Measurements from ENCODE around the gene ZNF630. TPM values are rescaled to one million over a fixed set of nuclear protein-coding genes. Genes with fewer than 3 reads are reported as not detected.
A peak's percentile ranks its signal among the peaks of the same experiment; 100 is the strongest.

The ZNF630 gene
- total RNA-seq, 1 donor from 2014 or later: 0.75 TPM

- H3K4me3 ChIP-seq (ENCODE audit: low read depth, low read length): no peak overlapping the region
- H3K27me3 ChIP-seq (ENCODE audit: control insufficient read depth, insufficient read depth, low read length): no peaks in the 10 kb centered on the region
- TF ChIP-seq, protein P1, sequence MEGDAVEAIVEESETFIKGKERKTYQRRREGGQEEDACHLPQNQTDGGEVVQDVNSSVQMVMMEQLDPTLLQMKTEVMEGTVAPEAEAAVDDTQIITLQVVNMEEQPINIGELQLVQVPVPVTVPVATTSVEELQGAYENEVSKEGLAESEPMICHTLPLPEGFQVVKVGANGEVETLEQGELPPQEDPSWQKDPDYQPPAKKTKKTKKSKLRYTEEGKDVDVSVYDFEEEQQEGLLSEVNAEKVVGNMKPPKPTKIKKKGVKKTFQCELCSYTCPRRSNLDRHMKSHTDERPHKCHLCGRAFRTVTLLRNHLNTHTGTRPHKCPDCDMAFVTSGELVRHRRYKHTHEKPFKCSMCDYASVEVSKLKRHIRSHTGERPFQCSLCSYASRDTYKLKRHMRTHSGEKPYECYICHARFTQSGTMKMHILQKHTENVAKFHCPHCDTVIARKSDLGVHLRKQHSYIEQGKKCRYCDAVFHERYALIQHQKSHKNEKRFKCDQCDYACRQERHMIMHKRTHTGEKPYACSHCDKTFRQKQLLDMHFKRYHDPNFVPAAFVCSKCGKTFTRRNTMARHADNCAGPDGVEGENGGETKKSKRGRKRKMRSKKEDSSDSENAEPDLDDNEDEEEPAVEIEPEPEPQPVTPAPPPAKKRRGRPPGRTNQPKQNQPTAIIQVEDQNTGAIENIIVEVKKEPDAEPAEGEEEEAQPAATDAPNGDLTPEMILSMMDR (IDR thresholded peaks at IDR 0.05; ENCODE audit: insufficient read depth, low read length, poor library complexity, severe bottlenecking): no peak
- H3K36me3 ChIP-seq (ENCODE audit: control insufficient read depth, insufficient read depth, low read length): no peaks in the 10 kb centered on the region
- DNase-seq (ENCODE audit: low read depth): no peak
Measured at GRCh38 chrX:48086082-48086481, 14.6 kb upstream of the ZNF630 start.

GRCh38 chrX:48083706-48084105, 12.3 kb upstream of the ZNF630 start:
- H3K27me3 ChIP-seq (ENCODE audit: control insufficient read depth, insufficient read depth, low read length): no peaks in the 10 kb centered on the region
- H3K4me3 ChIP-seq (ENCODE audit: low read depth, low read length): no peak overlapping the region
- no peak for DNase-seq (ENCODE audit: low read depth)
- TF ChIP-seq, protein P1 (IDR thresholded peaks at IDR 0.05; ENCODE audit: insufficient read depth, low read length, poor library complexity, severe bottlenecking): no peak
- H3K36me3 ChIP-seq (ENCODE audit: control insufficient read depth, insufficient read depth, low read length): no peaks in the 10 kb centered on the region

- DNase-seq (ENCODE audit: low read depth): no peak
- no peaks in the 10 kb centered on the region for H3K27me3 ChIP-seq (ENCODE audit: control insufficient read depth, insufficient read depth, low read length)
Measured at GRCh38 chrX:48083212-48083611, 11.8 kb upstream of the ZNF630 start.

DNA sequence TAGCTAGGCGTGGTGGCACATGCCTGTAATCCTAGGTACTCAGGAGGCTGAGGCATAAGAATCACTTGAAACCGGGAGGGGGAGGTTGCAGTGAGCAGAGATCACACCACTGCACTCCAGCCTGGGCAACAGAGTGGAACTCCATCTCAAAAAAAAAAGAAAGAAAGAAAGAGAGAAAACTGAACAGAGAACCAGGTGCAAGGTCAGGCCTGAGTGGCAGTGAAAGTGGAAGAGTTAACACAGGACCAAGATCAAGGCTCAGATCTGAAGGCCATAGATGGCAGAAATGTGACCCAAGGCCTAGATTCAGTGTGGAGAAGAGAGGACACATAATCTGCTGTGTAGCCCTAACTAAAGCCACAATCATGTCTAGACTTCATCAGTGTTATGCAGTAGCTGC, 4.9 kb upstream of the ZNF630 start:
- no peaks in the 10 kb centered on the region for H3K36me3 ChIP-seq (ENCODE audit: control insufficient read depth, insufficient read depth, low read length)
- DNase-seq (ENCODE audit: low read depth): no peak
- H3K27me3 ChIP-seq (ENCODE audit: control insufficient read depth, insufficient read depth, low read length): no peaks in the 10 kb centered on the region
- no peak overlapping the region for H3K4me3 ChIP-seq (ENCODE audit: low read depth, low read length)
- TF ChIP-seq, protein P1 (IDR thresholded peaks at IDR 0.05; ENCODE audit: insufficient read depth, low read length, poor library complexity, severe bottlenecking): no peak

More at GRCh38 chrX:48083212-48083611, 11.8 kb upstream of the ZNF630 start:
- H3K36me3 ChIP-seq (ENCODE audit: control insufficient read depth, insufficient read depth, low read length): no peaks in the 10 kb centered on the region
- TF ChIP-seq, protein P1 (IDR thresholded peaks at IDR 0.05; ENCODE audit: insufficient read depth, low read length, poor library complexity, severe bottlenecking): peak; percentile 48
- H3K4me3 ChIP-seq (ENCODE audit: low read depth, low read length): no peak overlapping the region

GRCh38 chrX:48071986-48072605, 656 bp upstream of the ZNF630 start:
- Histone ChIP-seq H3K4me3 (ENCODE audit: low read depth, low read length) (no peak overlapping the region), H3K27me3 (ENCODE audit: control insufficient read depth, insufficient read depth, low read length) (no peaks in the 10 kb centered on the region), H3K36me3 (ENCODE audit: control insufficient read depth, insufficient read depth, low read length) (no peaks in the 10 kb centered on the region)
- TF ChIP-seq, protein P1 (IDR thresholded peaks at IDR 0.05; ENCODE audit: insufficient read depth, low read length, poor library complexity, severe bottlenecking): no peak
- DNase-seq (ENCODE audit: low read depth): no peak

Data from kidney epithelial cell (primary cell).